Heart left ventricle (tissue), 16 donors: ENCODE measurements around the gene CCNE1. TPM values are rescaled to one million over a fixed set of nuclear protein-coding genes. Genes with fewer than 3 reads are reported as not detected.

Experiments
- ATAC-seq, 4 donors: fragments of 200-7000 bp; cut with Tn5 transposase; one replicate each; pipeline ENCODE4 v1.9.1; 2020 to 2022; ENCODE audit warnings: moderate library complexity in 4 of 4, mild to moderate bottlenecking in 3 of 4, moderate number of reproducible peaks in 1 of 4
- DNase-seq, 5 donors: peaks; one replicate each; pipeline ENCODE4 v3.0.0-alpha.2; 2020
- H3K27ac ChIP-seq, 12 donors: fragments of 200-600 bp; sonication (generic) in 4 of 12; one replicate each; pipeline versions ENCODE4 v1.5.0 to v1.8.0; 2016 to 2022; ENCODE audit warnings: mild to moderate bottlenecking in 2 of 12
- H3K27me3 ChIP-seq, 9 donors: fragments of 200-600 bp; sonication (generic) in 2 of 9; one replicate each; pipeline versions ENCODE4 v1.5.1 to v1.8.0; 2016 to 2022; ENCODE audit warnings: mild to moderate bottlenecking in 3 of 9
- H3K36me3 ChIP-seq, 9 donors: fragments of 200-600 bp; sonication (generic) in 2 of 9; one replicate each; pipeline versions ENCODE4 v1.5.0 to v1.8.0; 2018 to 2022; ENCODE audit warnings: mild to moderate bottlenecking in 2 of 9
- H3K4me1 ChIP-seq, 12 donors: fragments of 200-600 bp; sonication (generic) in 4 of 12; one replicate each; pipeline versions ENCODE4 v1.5.0 to v1.8.0; 2016 to 2022; ENCODE audit warnings: mild to moderate bottlenecking in 3 of 12
- H3K4me3 ChIP-seq, 12 donors: fragments of 200-600 bp; sonication (generic) in 4 of 12; one replicate each; pipeline versions ENCODE4 v1.5.0 to v1.8.0; 2017 to 2022; ENCODE audit warnings: mild to moderate bottlenecking in 9 of 12, moderate library complexity in 4 of 12
- H3K9me3 ChIP-seq, 12 donors: fragments of 200-600 bp; sonication (generic) in 4 of 12; one replicate each; pipeline versions ENCODE4 v1.5.0 to v1.8.0; 2016 to 2022; ENCODE audit warnings: mild to moderate bottlenecking in 1 of 12
- CTCF ChIP-seq, 12 donors: fragments of 200-600 bp; sonication (generic) in 4 of 12; IDR thresholded peaks; one replicate each; pipeline versions ENCODE4 v1.5.0 to v1.8.0; 2018 to 2022; ENCODE audit warnings: antibody characterized with exemption in 12 of 12, mild to moderate bottlenecking in 5 of 12
- POLR2A ChIP-seq, 2 donors: fragments of 450-650 bp; IDR thresholded peaks; one replicate each; pipeline ENCODE4 v1.6.1; 2017; ENCODE audit warnings: antibody characterized with exemption in 2 of 2, mild to moderate bottlenecking in 2 of 2, moderate library complexity in 2 of 2
- WGBS, 4 donors: extraction: QIAGEN DNeasy Blood & Tissue Kit in 2 of 4; methylation state at CpG; one replicate each; pipeline versions ENCODE4 v1.1.5 to v1.1.7; 2013 to 2018; 5-methylcytosine and 5-hydroxymethylcytosine counted together
- intact Hi-C, 10 donors: fragments of 100-400 bp; cut with DNase I; formaldehyde crosslinking; loops; one replicate each; pipeline versions ENCODE4 v1.11.1 to v1.14.2; 2022
- polyA plus RNA-seq, 2 donors: library from polyadenylated mRNA; stranded (reverse); fragments of 200-250 nt; gene quantifications; one replicate each; pipeline ENCODE4 v1.2.3, GENCODE V29; 2013
- total RNA-seq, 9 donors: library from RNA; depleted of rRNA in 2 of 9; stranded (reverse); fragments of >200 nt in 2 of 9; fragmentation: NEBNext Ultra II Directional in 3 of 9; extraction: Animal tissue kit (Norgen Biotek cat#: 25700) in 3 of 9; gene quantifications; one replicate each; pipeline versions ENCODE4 v1.1.0 to v1.2.4, GENCODE V29; 2016 to 2023
- donor health status: ischemic (EF 13 %, LVEDD 7.1; RV severe dilation, severe dysfunction).
- donor health status: healthy with polysubstance abuse.
- donor health status: DM: no; HTN: yes; CAD: no.
- donor health status: DM: no; HTN: no; CAD: no.
- donor health status: ischemic (EF 25% LVEDD 6.9; RV normal size, moderate dysfunction).
- donor health status: ischemic (EF 25% LVEDD 5.7; RV mildly dilated, moderate dysfunction).
- donor health status: healthy.
- donor health status: DM: yes; HTN: yes; CAD: no.
- donor health status: ischemic (EF 35%, LVEDD 5.7; RV mildly dilated, moderate dysfunction).
- donor health status: nonischemic (EF 11% LVEDD 7.7; RV severe dilation, severe dysfunction).
- donor health status: DM: yes; HTN: yes; CAD: no.
- donor health status: PGD.
- donor health status: ischemic (EF 29% LVEDD 5.4; RV normal size, mild dysfunction).
- donor health status: nonischemic (EF 23%, LVEDD 6.1; RV moderate dilation, normal function).

The CCNE1 gene
- total and polyA plus RNA-seq, 11 donors: 1.3 to 5.4 (median 2.5) TPM

GRCh38 chr19:29785360-29785759 lies 26.4 kb upstream of the CCNE1 start:
- DNase-seq (no peak), ATAC-seq (no peak)
- Histone ChIP-seq H3K36me3 (no peaks in the 10 kb centered on the region), H3K27me3 (no peaks in the 10 kb centered on the region), H3K4me3 (no peak overlapping the region), H3K9me3 (peaks cover 0 to 2% (median 0%) of the 10 kb centered on the region in 12 donors), H3K27ac (no peak overlapping the region), H3K4me1 (no peaks in the 10 kb centered on the region)
- 84 to 94% (median 89%) methylated on average over 5 of the region's 5 CpGs for WGBS, 4 donors
- intact Hi-C loops: no loop called here
- TF ChIP-seq POLR2A (IDR thresholded peaks at IDR 0.05) (no peak), CTCF (IDR thresholded peaks at IDR 0.05) (no peak)

GRCh38 chr19:29785955-29786589 lies 25.7 kb upstream of the CCNE1 start:
- Histone ChIP-seq H3K36me3 (no peaks in the 10 kb centered on the region), H3K27ac (no peak overlapping the region), H3K9me3 (peaks cover 0 to 2% (median 0%) of the 10 kb centered on the region in 12 donors), H3K4me3 (no peak overlapping the region), H3K4me1 (no peaks in the 10 kb centered on the region), H3K27me3 (no peaks in the 10 kb centered on the region)
- DNase-seq (no peak), ATAC-seq (no peak)
- WGBS, 4 donors: 56 to 62% (median 58%) methylated on average over 5 of the region's 5 CpGs
- no peak for TF ChIP-seq CTCF (IDR thresholded peaks at IDR 0.05)
- TF ChIP-seq POLR2A (IDR thresholded peaks at IDR 0.05): no peak
- intact Hi-C loops: no loop called here

DNA sequence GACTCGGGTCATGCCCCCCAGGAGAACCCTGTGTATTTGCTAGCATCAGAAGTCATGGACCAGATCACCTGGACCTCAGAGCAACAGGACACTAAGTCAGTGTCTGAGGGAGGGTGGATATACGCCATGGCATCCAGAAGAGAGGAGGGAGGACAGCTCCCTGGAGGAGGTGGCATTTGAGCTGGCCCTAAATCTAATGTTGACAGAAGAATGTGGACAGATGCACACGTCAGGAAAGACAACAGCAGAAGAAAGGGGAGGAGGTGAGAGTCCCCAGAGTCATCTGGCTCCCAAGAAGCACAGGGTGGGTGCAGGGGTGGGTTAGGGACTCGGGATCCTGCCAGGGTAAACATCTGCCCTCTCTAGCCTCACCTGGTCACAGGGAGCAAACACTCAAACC lies 24.5 kb upstream of the CCNE1 start:
- TF ChIP-seq POLR2A (IDR thresholded peaks at IDR 0.05): no peak
- no peak for TF ChIP-seq CTCF (IDR thresholded peaks at IDR 0.05)
- H3K9me3 ChIP-seq: peaks cover 0 to 2% (median 0%) of the 10 kb centered on the region in 12 donors
- ATAC-seq (no peak), DNase-seq (no peak)
- intact Hi-C loops: no loop called here
- 73 to 81% (median 78%) methylated on average over 4 of the region's 4 CpGs for WGBS, 4 donors
- no peaks in the 10 kb centered on the region for H3K36me3 ChIP-seq
- H3K27ac ChIP-seq: no peak overlapping the region
- H3K4me3 ChIP-seq: no peak overlapping the region
- no peaks in the 10 kb centered on the region for H3K4me1 ChIP-seq
- H3K27me3 ChIP-seq: no peaks in the 10 kb centered on the region

- intact Hi-C loops: no loop called here
- H3K4me1 ChIP-seq: no peaks in the 10 kb centered on the region
- WGBS, 4 donors: 89 to 91% (median 90%) methylated on average over 3 of the region's 3 CpGs
- ATAC-seq (no peak), DNase-seq (no peak)
- H3K4me3 ChIP-seq: no peak overlapping the region
- TF ChIP-seq POLR2A (IDR thresholded peaks at IDR 0.05): no peak
- no peak for TF ChIP-seq CTCF (IDR thresholded peaks at IDR 0.05)
- no peak overlapping the region for H3K27ac ChIP-seq
- H3K9me3 ChIP-seq: peaks cover 0 to 2% (median 0%) of the 10 kb centered on the region in 12 donors
- H3K36me3 ChIP-seq: no peaks in the 10 kb centered on the region
- no peaks in the 10 kb centered on the region for H3K27me3 ChIP-seq
These were observed 22.8 kb upstream of the CCNE1 start for GRCh38 chr19:29789007-29789406.
